SH-SY5Y (cell line): ENCODE results near the gene DRP2.

Experiments used
- GATA2 ChIP-seq: IDR thresholded peaks from 2 replicates; pipeline ENCODE4 v1.6.1; 2011; ENCODE audit warnings: mild to moderate bottlenecking, low read depth, low read length
- GATA3 ChIP-seq: IDR thresholded peaks from 2 replicates; pipeline ENCODE4 v1.6.1; 2011; ENCODE audit warnings: low read depth, mild to moderate bottlenecking, low read length, moderate library complexity

DNA sequence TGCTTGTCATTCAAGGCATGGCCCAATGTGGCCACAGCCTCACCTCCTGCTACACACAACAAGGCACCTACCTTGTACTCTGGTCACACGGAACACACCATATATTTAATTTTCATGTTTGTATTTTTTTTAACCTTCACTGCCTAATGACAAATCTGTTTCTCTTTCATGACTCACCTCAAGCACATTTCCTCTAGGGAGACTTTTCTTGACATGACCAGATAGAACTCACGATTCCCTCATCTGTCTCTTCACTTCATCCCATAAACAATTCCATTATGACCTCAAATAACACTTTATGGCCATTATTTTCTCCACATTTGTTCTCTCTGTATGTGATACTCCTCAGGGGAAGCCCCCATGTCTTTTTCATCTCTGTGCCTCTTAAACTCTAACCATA, 11.1 kb downstream of the DRP2 start:
- TF ChIP-seq GATA3 (no peak), GATA2 (no peak)
